NCI-H2107 (cell line): ENCODE results near the gene GRM1.
"Not testable (repeated sequence)": the region's sequence is repeated elsewhere in the genome, so short reads cannot be mapped to it uniquely, and the experiment has no call there.

Source experiments
- DNase-seq: peaks from one replicate; lab custom pipeline; 2025; lab: John Stamatoyannopoulos, UW

Gene GRM1

GRCh38 chr6:146194434-146194833, 165.6 kb downstream of the GRM1 start:
- no peak for DNase-seq

- no peak for DNase-seq
Observed at GRCh38 chr6:146200176-146200575, 171.3 kb downstream of the GRM1 start.

- no peak for DNase-seq
Observed at GRCh38 chr6:146202570-146202969, 173.7 kb downstream of the GRM1 start.

- no peak for DNase-seq
Observed at GRCh38 chr6:146209942-146210341, 181.1 kb downstream of the GRM1 start.

GRCh38 chr6:146210406-146211083, 181.7 kb downstream of the GRM1 start:
- DNase-seq: no peak

- DNase-seq: no peak
Observed at GRCh38 chr6:146211646-146212045, 182.8 kb downstream of the GRM1 start.

- no peak for DNase-seq
Observed at GRCh38 chr6:146212781-146213180, 183.9 kb downstream of the GRM1 start.

GRCh38 chr6:146219101-146219500, 190.2 kb downstream of the GRM1 start:
- no peak for DNase-seq

- DNase-seq: no peak
Observed at GRCh38 chr6:146224449-146224848, 195.6 kb downstream of the GRM1 start.

- no peak for DNase-seq
Observed at GRCh38 chr6:146224988-146225387, 196.1 kb downstream of the GRM1 start.

GRCh38 chr6:146240322-146240721, 211.5 kb downstream of the GRM1 start:
- DNase-seq: no peak

- DNase-seq: no peak
Observed at GRCh38 chr6:146240807-146241206, 211.9 kb downstream of the GRM1 start.

- not testable (repeated sequence) for DNase-seq
Observed at GRCh38 chr6:146243646-146244045, 214.8 kb downstream of the GRM1 start.

GRCh38 chr6:146244630-146245143, 215.8 kb downstream of the GRM1 start:
- no peak for DNase-seq

GRCh38 chr6:146246028-146246427, 217.2 kb downstream of the GRM1 start:
- no peak for DNase-seq

GRCh38 chr6:146253691-146254090, 224.8 kb downstream of the GRM1 start:
- no peak for DNase-seq

GRCh38 chr6:146258206-146258605, 229.3 kb downstream of the GRM1 start:
- no peak for DNase-seq

- no peak for DNase-seq
Observed at GRCh38 chr6:146260886-146261285, 232.0 kb downstream of the GRM1 start.

GRCh38 chr6:146265056-146265455, 236.2 kb downstream of the GRM1 start:
- no peak for DNase-seq

- DNase-seq: no peak
Observed at GRCh38 chr6:146267447-146267846, 238.6 kb downstream of the GRM1 start.

GRCh38 chr6:146267946-146268345, 239.1 kb downstream of the GRM1 start:
- DNase-seq: no peak

- DNase-seq: no peak
Observed at GRCh38 chr6:146269482-146269881, 240.6 kb downstream of the GRM1 start.

- DNase-seq: not testable (repeated sequence)
Observed at GRCh38 chr6:146271163-146271562, 242.3 kb downstream of the GRM1 start.

GRCh38 chr6:146273490-146273889, 244.6 kb downstream of the GRM1 start:
- DNase-seq: no peak
